GM15510 (cell line): ENCODE results near the gene RPAP3.

ENCODE experiments used
- POLR2A ChIP-seq: IDR thresholded peaks from 3 replicates; pipeline ENCODE4 v1.6.1; 2011; ENCODE audit warnings: borderline replicate concordance; ENCODE audit not compliant: insufficient read length; ENCODE audit errors: extremely low read depth

Gene RPAP3

DNA sequence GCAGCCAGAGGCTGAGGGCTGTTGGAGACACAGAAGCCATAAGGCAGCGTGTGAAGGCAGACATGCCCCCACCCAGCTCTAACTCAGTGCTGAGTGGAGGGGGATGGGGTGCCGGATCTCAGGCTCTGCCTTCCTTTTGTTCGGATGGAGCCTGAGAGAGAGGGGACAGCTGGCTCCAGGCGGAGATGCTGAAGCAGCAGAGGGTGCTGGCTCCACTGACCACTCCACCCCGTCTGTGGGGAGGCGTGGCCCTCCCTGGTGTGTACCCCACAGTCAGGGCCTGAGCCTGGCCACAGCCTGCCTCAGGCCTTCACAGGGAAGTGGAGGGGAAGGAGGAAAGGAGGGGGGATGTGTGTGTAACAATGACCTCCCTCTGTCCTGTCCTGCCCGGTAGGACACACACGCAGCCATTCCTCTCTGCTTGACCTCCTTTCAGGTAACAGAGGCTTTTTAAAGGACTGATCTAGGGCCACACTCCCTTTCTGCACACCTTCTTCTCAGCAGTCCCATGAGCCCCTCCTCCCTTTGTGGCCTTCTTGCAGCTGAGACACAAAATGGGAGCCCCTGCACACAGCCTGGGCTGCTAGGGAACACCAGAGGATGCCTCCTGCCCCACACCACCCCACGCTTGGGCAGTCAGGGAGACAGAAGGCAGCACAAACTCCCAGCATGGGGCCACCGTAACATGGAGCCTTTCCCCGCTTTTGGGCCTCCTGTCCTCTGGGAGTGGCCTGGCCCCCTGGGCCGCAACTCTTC is 29.1 kb upstream of the RPAP3 start:
- TF ChIP-seq POLR2A = no peak

DNA sequence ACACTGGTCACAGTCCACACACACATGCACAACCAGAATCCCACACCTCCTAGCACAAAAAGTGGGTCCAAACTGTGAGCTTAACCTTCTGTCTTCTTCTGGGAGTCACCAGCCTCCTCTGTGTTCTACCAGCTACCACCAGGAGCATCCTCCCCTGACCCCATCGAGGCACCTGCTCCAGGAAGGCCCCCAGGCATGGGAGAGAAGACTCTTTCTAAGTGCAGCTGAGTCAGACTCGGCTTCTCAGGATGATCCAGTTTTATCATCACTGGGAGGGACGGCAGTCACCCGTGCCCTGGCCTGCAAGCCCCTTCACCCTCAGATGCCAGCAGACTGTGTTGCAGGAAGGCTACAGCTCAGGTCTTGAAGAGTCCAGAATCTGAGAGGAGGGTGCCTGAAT is 27.3 kb upstream of the RPAP3 start:
- no peak for TF ChIP-seq POLR2A

DNA sequence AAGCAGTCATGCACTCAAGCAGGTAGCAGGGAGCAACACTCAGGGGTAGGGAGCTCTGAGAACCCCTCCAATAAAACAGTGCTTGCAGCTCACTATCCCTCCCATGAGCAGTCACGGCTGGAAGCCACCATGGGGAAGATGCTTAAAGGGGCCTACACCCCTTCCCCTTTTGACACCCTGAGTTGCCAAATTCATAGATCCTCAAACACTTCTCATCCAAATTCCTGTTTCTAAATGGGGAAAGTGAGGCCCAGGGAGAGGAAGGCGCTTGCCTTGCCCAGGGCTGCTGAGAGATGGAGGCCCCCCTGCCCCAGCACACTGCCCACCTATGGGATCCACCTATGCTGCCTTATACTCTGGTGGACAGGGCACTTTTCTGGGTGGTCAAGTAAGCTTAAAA is 26.7 kb upstream of the RPAP3 start:
- TF ChIP-seq POLR2A = no peak

DNA sequence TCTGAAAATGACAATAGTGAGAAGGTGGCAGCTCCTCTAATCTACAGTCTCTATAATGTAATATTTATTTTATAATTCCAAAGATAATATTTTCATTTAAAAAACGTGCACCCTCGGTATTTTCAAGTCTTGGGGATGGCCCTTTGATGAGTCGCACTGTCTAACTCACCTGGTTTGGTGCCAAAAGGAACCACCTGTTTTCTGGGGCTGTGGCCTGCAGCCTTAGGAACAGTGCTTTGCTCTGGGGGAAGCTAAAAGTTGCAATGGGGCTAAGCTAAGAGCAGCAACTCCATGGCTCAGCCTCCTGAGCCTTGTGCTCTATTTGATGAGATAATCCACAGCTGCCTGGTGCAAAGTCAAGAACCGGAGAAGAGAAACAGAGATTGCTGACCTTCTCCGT is 25.9 kb upstream of the RPAP3 start:
- TF ChIP-seq POLR2A = no peak

DNA sequence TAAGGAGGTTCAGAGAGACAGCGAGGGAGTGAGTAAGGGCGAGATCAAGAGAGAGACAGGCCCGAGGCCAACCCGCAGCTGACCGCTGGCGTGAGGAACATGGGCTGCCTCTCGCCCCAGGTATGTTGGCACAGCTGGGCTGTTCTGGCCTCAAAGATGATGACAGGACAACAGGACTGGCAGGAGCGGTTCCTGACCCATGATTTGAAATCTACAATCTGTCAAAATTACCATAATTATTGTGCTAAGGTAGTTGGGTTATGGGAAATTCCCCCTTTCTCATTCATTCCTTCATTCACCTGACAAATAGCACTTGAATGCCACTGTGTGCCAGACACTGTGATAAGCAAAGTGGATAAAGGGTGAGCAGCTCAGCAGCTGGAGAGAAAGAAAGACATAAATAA is 24.5 kb upstream of the RPAP3 start:
- no peak for TF ChIP-seq POLR2A

DNA sequence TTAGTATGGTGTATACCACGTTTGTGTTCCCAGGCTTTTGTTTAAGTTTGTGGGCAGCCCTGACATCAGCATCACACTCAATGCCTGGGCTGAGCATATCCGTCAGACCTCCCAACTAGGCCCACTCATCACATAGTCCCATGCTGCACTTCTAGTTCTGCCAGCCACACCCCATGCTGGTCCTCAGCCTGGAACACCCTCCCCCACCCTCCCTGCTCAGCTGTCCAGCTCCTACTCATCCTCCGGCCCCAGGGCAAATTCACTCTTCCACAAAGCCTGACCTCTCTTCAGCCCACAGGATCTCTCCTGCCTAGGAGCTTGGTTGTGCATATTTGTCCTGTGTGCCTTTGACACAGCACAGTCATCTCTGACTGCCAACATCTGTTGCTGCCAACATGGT is 23.4 kb upstream of the RPAP3 start:
- no peak for TF ChIP-seq POLR2A

DNA sequence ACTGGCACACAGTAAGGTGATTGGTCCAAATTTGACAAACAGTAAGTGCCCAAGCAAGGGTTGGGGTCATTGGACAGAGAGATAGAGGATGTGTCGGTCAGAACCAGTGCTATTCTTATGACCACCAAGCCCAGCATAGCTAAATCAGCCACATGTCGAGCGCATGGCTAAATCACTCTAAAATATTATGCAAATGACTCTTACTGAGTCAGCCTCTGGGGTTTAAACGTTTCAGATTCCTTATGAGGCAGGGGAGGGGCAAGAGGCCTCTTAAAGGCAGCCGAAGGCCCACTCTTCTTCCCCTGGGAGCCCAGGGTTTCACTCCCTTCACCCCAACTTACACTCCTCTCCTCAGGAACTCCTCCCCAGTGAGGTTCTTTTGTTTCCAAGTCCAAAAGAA is 20.1 kb upstream of the RPAP3 start:
- no peak for TF ChIP-seq POLR2A

DNA sequence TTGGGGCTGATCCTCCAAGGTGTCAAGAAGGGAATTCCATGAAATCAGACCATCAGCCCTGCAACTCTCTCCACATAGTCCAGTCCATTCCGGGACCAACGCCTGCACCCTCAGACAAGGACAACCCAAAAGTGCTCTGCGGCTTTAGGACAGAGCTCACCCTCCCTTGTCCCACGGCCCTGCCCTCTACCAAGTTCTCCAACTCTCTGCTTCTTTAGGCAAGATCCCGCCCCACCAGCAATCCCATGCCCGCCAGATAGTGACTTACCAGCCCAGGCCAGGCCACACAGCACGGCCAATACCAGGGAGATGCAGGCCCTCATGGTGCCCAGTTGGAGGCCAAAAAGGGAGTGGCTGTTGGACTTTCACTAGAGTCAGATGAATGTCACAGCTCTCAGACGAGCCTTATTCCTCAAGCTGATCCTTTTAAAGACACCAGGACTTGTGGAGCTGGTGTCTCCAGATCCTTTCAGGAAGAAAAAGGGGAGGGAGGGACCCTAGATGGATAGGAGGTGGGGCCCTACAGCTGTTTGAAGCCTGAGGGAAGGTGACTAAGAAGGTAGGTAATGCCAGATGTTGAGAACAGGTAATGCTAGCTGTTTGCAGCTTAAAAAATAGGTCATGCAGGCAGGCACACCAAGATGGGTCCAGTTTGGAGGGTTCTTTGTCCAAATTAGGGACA is 19.4 kb upstream of the RPAP3 start, which contains the start of gene ENDOU:
ENDOU (minus strand) TSS at position 400 of the 682 bp plus-strand sequence; CDS start at position 323, 77 bp downstream.
- no peak for TF ChIP-seq POLR2A

DNA sequence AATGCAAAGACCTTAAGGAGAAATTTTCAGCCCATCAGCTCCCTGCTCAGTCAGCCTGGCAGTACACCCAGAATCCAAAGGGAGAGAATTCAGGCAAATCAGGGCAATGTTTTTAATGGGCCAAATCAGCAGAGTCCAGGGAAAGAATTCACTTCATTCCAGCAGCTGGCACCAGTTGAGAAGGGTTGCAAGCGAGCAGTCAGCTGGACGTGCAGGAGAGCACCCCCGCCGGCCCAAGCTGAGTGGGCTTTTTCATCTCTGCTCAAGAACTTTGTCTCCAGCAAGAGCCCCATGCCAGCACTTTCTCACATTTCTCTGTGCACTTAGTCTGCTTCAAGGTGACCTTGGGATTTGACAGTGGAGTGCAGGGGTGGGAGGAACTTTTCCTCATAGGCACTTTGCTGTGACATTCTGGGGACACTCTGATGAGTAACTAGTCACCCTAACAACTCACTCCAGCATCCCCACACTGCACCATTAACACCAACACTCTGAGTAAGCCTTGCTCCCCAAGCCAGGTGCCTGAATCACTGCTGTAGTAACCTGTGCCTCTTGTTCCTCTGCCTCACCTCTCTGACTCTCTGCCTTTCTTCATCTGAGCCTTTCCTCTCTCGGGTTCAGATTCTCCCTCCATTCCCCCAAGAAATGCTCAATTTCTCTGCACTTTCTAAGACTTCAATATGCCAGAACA is 17.3 kb upstream of the RPAP3 start:
- no peak for TF ChIP-seq POLR2A

DNA sequence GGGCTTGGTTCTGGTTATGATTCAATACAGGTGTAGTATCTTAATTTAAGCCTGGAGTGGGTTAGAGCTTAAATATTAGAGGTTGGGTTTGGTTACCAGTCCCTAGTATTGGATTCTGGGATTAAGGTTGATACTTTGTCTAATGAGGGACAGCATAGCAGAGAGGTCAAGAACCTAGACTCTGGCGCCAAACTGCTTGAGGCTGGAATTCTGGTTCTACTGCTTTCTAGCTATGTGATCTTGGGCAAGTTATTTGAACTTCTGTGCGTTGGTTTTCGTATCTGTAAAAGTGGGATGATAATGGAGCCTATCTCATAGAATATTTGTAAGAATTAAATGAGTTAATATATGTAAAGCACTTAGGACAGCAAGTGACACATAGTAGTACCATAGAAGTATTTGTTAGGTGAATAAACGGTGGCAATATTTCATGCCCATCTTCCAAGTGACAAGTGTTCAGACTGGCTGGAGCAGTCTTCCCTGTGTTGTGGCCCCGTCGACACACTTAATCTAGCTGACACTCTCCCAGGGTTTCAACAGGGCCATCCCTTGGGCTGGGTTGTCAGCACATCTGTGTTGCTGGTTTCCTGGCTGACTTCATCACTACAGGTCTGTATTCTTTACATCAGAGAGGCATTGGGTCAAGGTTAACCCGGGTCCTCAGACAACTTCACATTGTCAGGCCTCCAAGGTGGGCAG is 16.5 kb upstream of the RPAP3 start:
- TF ChIP-seq POLR2A = no peak

DNA sequence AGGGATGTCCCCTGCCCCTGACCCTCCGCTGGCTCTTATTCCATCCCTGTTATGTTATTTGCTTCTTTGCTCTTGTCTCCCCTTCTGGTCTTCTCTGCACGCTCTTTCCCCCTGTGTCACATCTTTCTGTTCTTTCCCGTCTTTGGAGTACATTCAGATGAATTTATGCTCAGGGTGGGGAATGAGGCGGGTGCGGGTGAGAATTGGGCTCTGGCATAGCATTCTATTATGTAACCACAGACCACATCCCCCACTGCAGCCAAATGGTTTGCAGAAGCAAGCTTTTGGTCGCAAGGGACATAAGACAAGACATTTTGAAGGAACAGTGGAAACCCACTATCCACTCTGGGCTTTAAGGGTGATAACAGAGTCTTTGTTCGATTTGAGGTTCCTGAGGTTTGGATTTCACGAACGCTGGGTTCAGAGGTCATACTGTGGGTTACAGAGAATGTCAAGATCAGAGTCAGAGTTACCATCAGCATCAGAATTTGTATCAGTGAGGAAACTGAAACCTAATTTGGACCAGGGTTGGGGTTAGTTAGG is 15.7 kb upstream of the RPAP3 start:
- TF ChIP-seq POLR2A = no peak

DNA sequence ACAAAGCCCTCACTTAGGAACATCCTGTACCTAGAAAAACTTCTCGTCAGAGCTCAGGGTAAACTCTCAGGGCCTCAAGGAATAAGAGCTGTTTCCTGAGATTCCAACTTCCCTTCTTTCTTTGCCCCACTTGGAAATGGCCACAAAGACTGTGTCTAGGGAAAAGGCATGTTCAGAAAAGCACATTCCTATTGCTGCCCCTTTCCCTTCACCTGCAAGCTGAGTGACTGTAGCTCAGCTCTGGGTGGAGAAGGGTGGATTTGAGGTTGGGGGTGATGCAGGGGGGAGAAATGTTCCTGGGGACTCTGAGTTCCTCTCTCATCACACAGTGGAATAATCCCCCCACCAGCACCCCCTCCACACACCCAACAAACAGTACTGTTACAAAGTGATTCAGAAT is 12.7 kb upstream of the RPAP3 start:
- no peak for TF ChIP-seq POLR2A

DNA sequence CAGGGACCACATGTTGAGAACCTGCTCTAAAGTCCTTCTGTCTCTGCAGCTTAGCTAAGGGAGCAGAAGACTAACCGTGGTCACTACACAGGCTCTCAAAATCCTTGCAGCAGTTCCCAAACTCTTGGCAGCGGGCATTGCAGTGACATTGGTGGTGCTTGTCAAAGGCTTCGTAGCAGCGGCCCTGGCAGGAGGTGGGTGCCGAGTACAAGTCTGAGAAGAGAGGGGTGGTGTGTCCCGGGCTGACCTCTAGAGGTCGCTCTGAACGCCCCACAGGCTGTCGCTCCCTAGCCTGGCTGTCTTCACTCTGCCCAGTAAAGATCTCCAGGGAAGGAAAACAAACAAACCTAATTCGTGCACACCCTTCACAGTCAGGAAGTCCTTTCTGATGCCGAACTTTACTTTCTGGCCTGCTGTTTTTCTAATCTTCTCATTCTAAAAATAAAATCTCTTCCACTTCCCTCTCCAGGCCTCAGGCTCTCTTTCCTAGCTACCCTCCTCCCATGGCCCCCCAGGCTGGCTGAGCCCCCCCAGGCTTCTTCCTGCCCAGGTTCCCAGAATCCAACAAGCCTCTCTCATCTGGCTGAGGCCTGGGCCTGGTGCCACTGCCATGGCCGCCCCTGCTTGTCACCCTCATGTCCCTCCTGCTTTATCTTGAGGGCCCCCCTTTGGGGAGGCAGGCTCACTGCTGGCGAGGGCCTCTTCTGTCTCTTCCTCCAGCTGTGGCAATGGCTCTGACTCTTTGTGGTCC is 11.8 kb upstream of the RPAP3 start:
- no peak for TF ChIP-seq POLR2A

DNA sequence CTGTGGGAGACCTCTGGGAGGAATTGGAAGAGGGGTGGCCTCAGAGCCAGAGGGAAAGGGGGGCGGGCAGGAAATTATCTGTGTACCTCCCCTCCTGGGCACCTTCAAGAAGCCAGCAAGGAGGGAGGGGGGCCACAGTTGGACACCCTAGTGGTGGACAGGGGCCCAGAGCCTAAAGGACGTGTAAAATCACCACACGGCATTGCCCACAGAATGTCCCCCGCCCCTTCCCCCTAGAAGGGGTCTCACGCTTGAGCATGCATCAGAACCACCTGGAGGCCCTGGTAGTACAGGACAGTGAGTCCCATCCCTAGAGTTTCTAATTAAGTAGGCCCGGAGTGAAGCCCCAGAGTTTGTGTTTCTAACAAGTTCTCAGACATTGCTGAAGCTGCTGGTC is 11.2 kb upstream of the RPAP3 start:
- TF ChIP-seq POLR2A = no peak
